MM.1S (cell line): ENCODE data around the gene EPB41L2.

Experiments
- DNase-seq: peaks from one replicate; pipeline ENCODE4 v3.0.0-alpha.2; 2015
- H2AFZ ChIP-seq: fragments of 300-600 bp; sonication (generic); 2 replicates; pipeline ENCODE4 v1.6.0; 2016; ENCODE audit warnings: antibody characterized with exemption, low read length
- H3F3A ChIP-seq: fragments of 300-600 bp; sonication (generic); 2 replicates; pipeline ENCODE4 v1.6.1; 2016; ENCODE audit warnings: mild to moderate bottlenecking, antibody characterized with exemption, low read length, moderate library complexity, mixed read lengths; ENCODE audit not compliant: insufficient read depth
- H3K27ac ChIP-seq: fragments of 300-600 bp; sonication (generic); 2 replicates; pipeline ENCODE4 v1.5.1; 2016; ENCODE audit warnings: mild to moderate bottlenecking, low read length
- H3K27me3 ChIP-seq: fragments of 300-600 bp; sonication (generic); replicated peaks from 2 replicates; pipeline ENCODE4 v1.6.0; 2016; ENCODE audit warnings: low read length; ENCODE audit not compliant: insufficient read depth
- H3K36me3 ChIP-seq: fragments of 300-600 bp; sonication (generic); replicated peaks from 2 replicates; pipeline ENCODE4 v1.6.1; 2016; ENCODE audit warnings: mild to moderate bottlenecking, low read length, mixed read lengths; ENCODE audit not compliant: insufficient read depth
- H3K4me1 ChIP-seq: fragments of 300-600 bp; sonication (generic); 2 replicates; pipeline ENCODE4 v1.6.1; 2016; ENCODE audit warnings: low read length, mixed read lengths
- H3K4me2 ChIP-seq: fragments of 300-600 bp; sonication (generic); 2 replicates; pipeline ENCODE4 v1.6.0; 2016; ENCODE audit warnings: low read depth, low read length
- H3K4me3 ChIP-seq: fragments of 300-600 bp; sonication (generic); 2 replicates; pipeline ENCODE4 v1.5.1; 2016; ENCODE audit warnings: low read length, mixed read lengths
- H3K79me2 ChIP-seq: fragments of 300-600 bp; sonication (generic); 2 replicates; pipeline ENCODE4 v1.6.1; 2016; ENCODE audit warnings: mixed run types, low read length, mixed read lengths
- H3K9ac ChIP-seq: fragments of 300-600 bp; sonication (generic); 2 replicates; pipeline ENCODE4 v1.6.1; 2016; ENCODE audit warnings: low read length, mixed read lengths
- H3K9me2 ChIP-seq: fragments of 300-600 bp; sonication (generic); replicated peaks from 2 replicates; pipeline ENCODE4 v1.6.1; 2016; ENCODE audit warnings: mild to moderate bottlenecking, low read length, mixed read lengths; ENCODE audit not compliant: insufficient read depth
- H3K9me3 ChIP-seq: fragments of 300-600 bp; sonication (generic); replicated peaks from 2 replicates; pipeline ENCODE4 v1.6.1; 2016; ENCODE audit warnings: mild to moderate bottlenecking, low read length, mixed read lengths; ENCODE audit not compliant: insufficient read depth
- H4K20me1 ChIP-seq: fragments of 300-600 bp; sonication (generic); 2 replicates; pipeline ENCODE4 v1.6.1; 2016; ENCODE audit warnings: mild to moderate bottlenecking, low read length, moderate library complexity, mixed read lengths; ENCODE audit not compliant: insufficient read depth
- CTCF ChIP-seq: fragments of 300-600 bp; sonication (generic); IDR thresholded peaks from 2 replicates; pipeline ENCODE4 v1.5.1; 2016; ENCODE audit warnings: antibody characterized with exemption, low read length, mixed read lengths
- EZH2 ChIP-seq: fragments of 300-600 bp; sonication (generic); optimal IDR thresholded peaks from 2 replicates; pipeline ENCODE3; 2017; ENCODE audit warnings: low read depth, mild to moderate bottlenecking, antibody characterized with exemption, low read length, mixed read lengths
- EZH2phosphoT487 ChIP-seq: fragments of 300-600 bp; sonication (generic); IDR thresholded peaks from 2 replicates; pipeline ENCODE4 v1.6.1; 2018; ENCODE audit warnings: antibody characterized with exemption, low read length

Gene EPB41L2

GRCh38 chr6:130947464-130947863 lies 115.6 kb downstream of the EPB41L2 start:
- no peak for DNase-seq
- H2AFZ ChIP-seq: no peak overlapping the region
- H3K36me3 ChIP-seq: no peaks in the 10 kb centered on the region
- H3K9me3 ChIP-seq: no peaks in the 10 kb centered on the region
- H3K4me3 ChIP-seq: no peak overlapping the region
- no peak overlapping the region for H3K27ac ChIP-seq
- no peak for TF ChIP-seq CTCF
- no peak for TF ChIP-seq EZH2phosphoT487
- TF ChIP-seq EZH2: no peak
- no peaks in the 10 kb centered on the region for H3F3A ChIP-seq
- H3K9me2 ChIP-seq: no peaks in the 10 kb centered on the region
- H3K4me1 ChIP-seq: no peaks in the 10 kb centered on the region
- H3K27me3 ChIP-seq: no peaks in the 10 kb centered on the region
- H4K20me1 ChIP-seq: no peaks in the 10 kb centered on the region
- no peak overlapping the region for H3K9ac ChIP-seq
- no peak overlapping the region for H3K4me2 ChIP-seq
- H3K79me2 ChIP-seq: no peaks in the 10 kb centered on the region

- Histone ChIP-seq H3K27ac (no peak overlapping the region), H3K4me2 (no peak overlapping the region), H4K20me1 (no peaks in the 10 kb centered on the region), H3K36me3 (no peaks in the 10 kb centered on the region), H3F3A (no peaks in the 10 kb centered on the region), H3K9me2 (no peaks in the 10 kb centered on the region), H3K4me1 (no peaks in the 10 kb centered on the region), H3K9me3 (no peaks in the 10 kb centered on the region), H3K4me3 (no peak overlapping the region), H2AFZ (no peak overlapping the region), H3K9ac (no peak overlapping the region), H3K27me3 (no peaks in the 10 kb centered on the region), H3K79me2 (no peaks in the 10 kb centered on the region)
- DNase-seq: no peak
- TF ChIP-seq CTCF: no peak
- no peak for TF ChIP-seq EZH2phosphoT487
- no peak for TF ChIP-seq EZH2
Observed at GRCh38 chr6:130946076-130946475, 117.0 kb downstream of the EPB41L2 start.

GRCh38 chr6:130945401-130945919 lies 117.6 kb downstream of the EPB41L2 start:
- no peaks in the 10 kb centered on the region for H3K4me1 ChIP-seq
- H4K20me1 ChIP-seq: no peaks in the 10 kb centered on the region
- H3K27me3 ChIP-seq: no peaks in the 10 kb centered on the region
- no peak overlapping the region for H3K27ac ChIP-seq
- H3K4me3 ChIP-seq: no peak overlapping the region
- H3K4me2 ChIP-seq: no peak overlapping the region
- TF ChIP-seq EZH2: no peak
- no peak for TF ChIP-seq EZH2phosphoT487
- no peak for TF ChIP-seq CTCF
- H3K36me3 ChIP-seq: no peaks in the 10 kb centered on the region
- H3F3A ChIP-seq: no peaks in the 10 kb centered on the region
- H3K9ac ChIP-seq: no peak overlapping the region
- DNase-seq: no peak
- no peak overlapping the region for H2AFZ ChIP-seq
- no peaks in the 10 kb centered on the region for H3K9me2 ChIP-seq
- H3K79me2 ChIP-seq: no peaks in the 10 kb centered on the region
- no peaks in the 10 kb centered on the region for H3K9me3 ChIP-seq
